Astrocyte of the spinal cord (primary cell): ENCODE results near the gene CROT.

ENCODE experiments used
- DNase-seq: peaks from one replicate; pipeline ENCODE4 v3.0.0; 2011; ENCODE audit warnings: low read depth, low spot score
- H3K4me3 ChIP-seq: 2 replicates; pipeline ENCODE4 v1.5.1; 2011; ENCODE audit warnings: low read depth, mild to moderate bottlenecking, low read length, moderate library complexity
- in situ Hi-C: cut with HindIII; loops from 2 replicates; pipeline ENCODE4 v1.10.0; 2017; ENCODE audit warnings: low sequenced_read_pairs
- TF ChIP-seq, protein P1 (sequence below): IDR thresholded peaks from 2 replicates; pipeline ENCODE4 v1.5.1; 2012; ENCODE audit warnings: low read depth, mild to moderate bottlenecking, low read length, inconsistent platforms

Gene CROT

DNA sequence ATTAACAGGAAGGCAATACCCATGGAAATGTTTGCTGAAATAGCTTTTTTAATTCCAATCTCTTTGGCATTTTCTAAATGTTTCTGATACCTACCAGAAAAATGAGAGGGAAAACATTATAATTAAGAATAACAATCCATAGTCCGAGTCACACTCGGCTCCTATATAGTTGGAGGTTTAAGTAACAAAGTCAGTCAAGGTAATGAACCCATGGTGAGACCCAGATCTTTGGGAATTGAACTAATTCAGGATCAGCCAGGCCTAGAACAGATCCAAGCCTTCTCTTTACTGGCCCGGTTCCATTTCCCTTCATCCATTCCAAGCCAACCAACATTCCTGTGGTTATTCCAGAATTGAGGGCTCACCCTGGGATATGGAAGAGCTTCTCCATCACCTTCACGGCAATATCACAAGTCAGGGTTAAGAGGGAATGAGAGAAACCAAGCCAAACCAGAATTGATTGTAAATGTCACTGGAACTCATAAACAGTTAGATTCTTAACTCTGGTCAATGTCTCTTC lies 101.7 kb downstream of the CROT start:
- H3K4me3 ChIP-seq = no peak overlapping the region
- in situ Hi-C loops = no loop called here
- peak; percentile 5 for DNase-seq
- TF ChIP-seq, protein P1, sequence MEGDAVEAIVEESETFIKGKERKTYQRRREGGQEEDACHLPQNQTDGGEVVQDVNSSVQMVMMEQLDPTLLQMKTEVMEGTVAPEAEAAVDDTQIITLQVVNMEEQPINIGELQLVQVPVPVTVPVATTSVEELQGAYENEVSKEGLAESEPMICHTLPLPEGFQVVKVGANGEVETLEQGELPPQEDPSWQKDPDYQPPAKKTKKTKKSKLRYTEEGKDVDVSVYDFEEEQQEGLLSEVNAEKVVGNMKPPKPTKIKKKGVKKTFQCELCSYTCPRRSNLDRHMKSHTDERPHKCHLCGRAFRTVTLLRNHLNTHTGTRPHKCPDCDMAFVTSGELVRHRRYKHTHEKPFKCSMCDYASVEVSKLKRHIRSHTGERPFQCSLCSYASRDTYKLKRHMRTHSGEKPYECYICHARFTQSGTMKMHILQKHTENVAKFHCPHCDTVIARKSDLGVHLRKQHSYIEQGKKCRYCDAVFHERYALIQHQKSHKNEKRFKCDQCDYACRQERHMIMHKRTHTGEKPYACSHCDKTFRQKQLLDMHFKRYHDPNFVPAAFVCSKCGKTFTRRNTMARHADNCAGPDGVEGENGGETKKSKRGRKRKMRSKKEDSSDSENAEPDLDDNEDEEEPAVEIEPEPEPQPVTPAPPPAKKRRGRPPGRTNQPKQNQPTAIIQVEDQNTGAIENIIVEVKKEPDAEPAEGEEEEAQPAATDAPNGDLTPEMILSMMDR = no peak

DNA sequence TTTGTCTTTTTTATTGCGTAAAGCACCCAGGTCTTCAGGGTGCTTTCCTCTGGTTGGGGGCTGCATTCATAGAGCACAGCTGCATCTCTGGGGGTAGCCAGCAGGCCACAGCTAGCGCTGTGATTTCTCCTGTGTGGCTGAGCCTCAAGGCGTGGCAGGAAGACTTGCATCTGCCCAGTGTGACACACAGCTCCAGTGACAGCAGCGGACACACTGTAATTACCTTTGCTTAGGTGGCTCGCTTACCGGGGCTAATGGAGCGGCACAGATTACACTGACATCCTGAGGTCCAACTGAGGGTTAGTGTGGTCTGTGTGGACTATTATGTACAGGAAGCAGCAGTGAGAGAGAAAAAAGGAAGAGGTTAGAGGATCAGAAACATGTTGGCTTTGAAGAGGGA lies 102.9 kb downstream of the CROT start:
- DNase-seq = no peak
- TF ChIP-seq, protein P1 = no peak
- in situ Hi-C loops = no loop called here
- H3K4me3 ChIP-seq = no peak overlapping the region
